Calu3 (cell line): Measurements from ENCODE around the gene CXXC5. TPM values are rescaled to one million over a fixed set of nuclear protein-coding genes. Genes with fewer than 3 reads are reported as not detected.
A peak's percentile ranks its signal among the peaks of the same experiment; 100 is the strongest.

ENCODE experiments used
- BruUV-seq: library from RNA; stranded (reverse); fragments of 400-500 nt; replicated peaks from 2 replicates; lab custom pipeline; 2021; lab: Mats Ljungman, UMichigan
- CTCF ChIA-PET: fragments of 300-600 bp; sonication (Branson Sonifier 250); formaldehyde crosslinking; loops from one replicate; lab custom pipeline; 2022; ENCODE audit warnings: antibody characterized with exemption; lab: Charles Lee
- DNase-seq: peaks from one replicate; pipeline ENCODE4 v3.0.0; 2022
- H3K27ac Mint-ChIP-seq: one replicate; pipeline ENCODE4 v1.8.0; 2022; ENCODE audit warnings: mixed read lengths; ENCODE audit not compliant: unreplicated experiment
- H3K27me3 Mint-ChIP-seq: one replicate; pipeline ENCODE4 v1.8.0; 2022; ENCODE audit warnings: mixed read lengths; ENCODE audit not compliant: unreplicated experiment
- H3K36me3 Mint-ChIP-seq: one replicate; pipeline ENCODE4 v1.8.0; 2022; ENCODE audit warnings: mild to moderate bottlenecking, moderate library complexity, mixed read lengths; ENCODE audit not compliant: insufficient read depth, unreplicated experiment
- H3K4me1 Mint-ChIP-seq: one replicate; pipeline ENCODE4 v1.8.0; 2022; ENCODE audit warnings: mild to moderate bottlenecking, low read depth, mixed read lengths; ENCODE audit not compliant: unreplicated experiment
- H3K4me3 Mint-ChIP-seq: one replicate; pipeline ENCODE4 v1.8.0; 2022; ENCODE audit warnings: mild to moderate bottlenecking, low read depth, moderate library complexity, mixed read lengths; ENCODE audit not compliant: unreplicated experiment
- H3K9me3 Mint-ChIP-seq: one replicate; pipeline ENCODE4 v1.8.0; 2022; ENCODE audit warnings: low read depth, mixed read lengths; ENCODE audit not compliant: unreplicated experiment
- CTCF ChIP-seq: fragments of 200-600 bp; IDR thresholded peaks from one replicate; pipeline ENCODE4 v1.8.0; 2022; ENCODE audit warnings: antibody characterized with exemption; ENCODE audit not compliant: unreplicated experiment
- intact Hi-C: fragments of 100-400 bp; cut with micrococcal nuclease; formaldehyde crosslinking; loops from one replicate; pipeline ENCODE4 v1.10.0; 2022; ENCODE audit not compliant: unreplicated experiment
- total RNA-seq: library from RNA; stranded (reverse); gene quantifications from 2 replicates; pipeline ENCODE4 v1.2.3, GENCODE V29; 2022

Gene CXXC5
- total RNA-seq, 1 experiment from 2014 or later = 69.1 TPM

- TF ChIP-seq CTCF = no peak
- CTCF ChIA-PET = interaction anchor here (1.3 kb wide), 1 partner anchor 45 kb away, joined by 7 read pairs; no protein-coding TSS in a partner anchor
- no peak overlapping the region for H3K27ac Mint-ChIP-seq
- H3K4me3 Mint-ChIP-seq = no peak overlapping the region
- H3K4me1 Mint-ChIP-seq = peaks cover 22% of the 10 kb centered on the region
- BruUV-seq = no TSS peak
- H3K9me3 Mint-ChIP-seq = no peaks in the 10 kb centered on the region
- intact Hi-C loops = no loop called here
- no peaks in the 10 kb centered on the region for H3K27me3 Mint-ChIP-seq
- H3K36me3 Mint-ChIP-seq = peaks cover 57% of the 10 kb centered on the region
- no peak for DNase-seq
Measured at GRCh38 chr5:139681466-139681865, 33.3 kb downstream of the CXXC5 start.

- H3K27me3 Mint-ChIP-seq = no peaks in the 10 kb centered on the region
- CTCF ChIA-PET = interaction anchor here (0.9 to 1.3 kb wide), 2 partner anchors 34 to 46 kb away, joined by 3 to 7 read pairs; partner anchors contain the start of gene CXXC5
- no peak overlapping the region for H3K27ac Mint-ChIP-seq
- intact Hi-C loops = no loop called here
- no peak for TF ChIP-seq CTCF
- no peak for DNase-seq
- no peaks in the 10 kb centered on the region for H3K9me3 Mint-ChIP-seq
- no TSS peak for BruUV-seq
- peaks cover 18% of the 10 kb centered on the region for H3K4me1 Mint-ChIP-seq
- H3K36me3 Mint-ChIP-seq = peaks cover 62% of the 10 kb centered on the region
- no peak overlapping the region for H3K4me3 Mint-ChIP-seq
Measured at GRCh38 chr5:139682016-139682975, 34.1 kb downstream of the CXXC5 start.

GRCh38 chr5:139683295-139684271 is 35.4 kb downstream of the CXXC5 start:
- TF ChIP-seq CTCF = no peak
- CTCF ChIA-PET = no interaction called here
- H3K4me3 Mint-ChIP-seq = no peak overlapping the region
- no peaks in the 10 kb centered on the region for H3K9me3 Mint-ChIP-seq
- no peaks in the 10 kb centered on the region for H3K27me3 Mint-ChIP-seq
- DNase-seq = no peak
- peaks cover 68% of the 10 kb centered on the region for H3K36me3 Mint-ChIP-seq
- H3K27ac Mint-ChIP-seq = no peak overlapping the region
- H3K4me1 Mint-ChIP-seq = peaks cover 15% of the 10 kb centered on the region
- BruUV-seq = TSS peak; percentile 93
- intact Hi-C loops = no loop called here

- H3K4me3 Mint-ChIP-seq = no peak overlapping the region
- no peak for DNase-seq
- no peak for TF ChIP-seq CTCF
- H3K36me3 Mint-ChIP-seq = peaks cover 68% of the 10 kb centered on the region
- H3K9me3 Mint-ChIP-seq = no peaks in the 10 kb centered on the region
- intact Hi-C loops = no loop called here
- no TSS peak for BruUV-seq
- CTCF ChIA-PET = interaction anchor here (1.3 kb wide), 1 partner anchor 37 kb away, joined by 5 read pairs; the partner anchor contains the start of gene CXXC5
- H3K27ac Mint-ChIP-seq = no peak overlapping the region
- peaks cover 15% of the 10 kb centered on the region for H3K4me1 Mint-ChIP-seq
- H3K27me3 Mint-ChIP-seq = no peaks in the 10 kb centered on the region
Measured at GRCh38 chr5:139684350-139684880, 36.3 kb downstream of the CXXC5 start.
